Mucosa of descending colon (tissue), 3 donors: Measurements from ENCODE around the gene AGPAT3. TPM values are rescaled to one million over a fixed set of nuclear protein-coding genes. Genes with fewer than 3 reads are reported as not detected.

Experiments used
- ATAC-seq: fragments of 200-7000 bp; cut with Tn5 transposase; one replicate; pipeline ENCODE4 v1.9.1; 2020; ENCODE audit warnings: mild to moderate bottlenecking, moderate library complexity
- DNase-seq, 3 donors: peaks; one replicate each; pipeline ENCODE4 v3.0.0-alpha.2; 2020
- H3K36me3 ChIP-seq: fragments of 200-600 bp; one replicate; pipeline ENCODE4 v1.8.0; 2021; ENCODE audit warnings: low read depth, mild to moderate bottlenecking
- H3K4me1 ChIP-seq: fragments of 200-600 bp; one replicate; pipeline ENCODE4 v1.8.0; 2021; ENCODE audit warnings: low read depth, mild to moderate bottlenecking
- H3K4me3 ChIP-seq: fragments of 200-600 bp; one replicate; pipeline ENCODE4 v1.8.0; 2021; ENCODE audit warnings: mild to moderate bottlenecking
- H3K9me3 ChIP-seq: fragments of 200-600 bp; one replicate; pipeline ENCODE4 v1.8.0; 2021; ENCODE audit warnings: mild to moderate bottlenecking
- intact Hi-C, 2 donors: fragments of 100-400 bp; cut with DNase I in 1 of 2; cut with micrococcal nuclease in 1 of 2; formaldehyde crosslinking; loops; one replicate each; pipeline versions ENCODE4 v1.11.0 to v1.11.1; 2022; cut with DNase I, micrococcal nuclease
- total RNA-seq, 3 donors: library from RNA; stranded (reverse); fragmentation: NEBNext Ultra II Directional in 2 of 3; extraction: Animal tissue kit (Norgen Biotek cat#: 25700) in 2 of 3; gene quantifications; one replicate each; pipeline versions ENCODE4 v1.2.1 to v1.2.4, GENCODE V29; 2021 to 2023
- TF ChIP-seq, protein P1 (sequence below): fragments of 200-600 bp; IDR thresholded peaks from one replicate; pipeline ENCODE4 v1.8.0; 2022; ENCODE audit warnings: antibody characterized with exemption, mild to moderate bottlenecking
- donor health status: DM: no; HTN: no; CAD: no; lungs with moderate emphysema.
- donor health status: DM: no; HTN: no; CAD: no.
- donor health status: DM: no; HTN: yes; CAD: no.

Gene AGPAT3
- total RNA-seq, 3 donors from 2014 or later = 77.7 to 120 (median 97.7) TPM

DNA sequence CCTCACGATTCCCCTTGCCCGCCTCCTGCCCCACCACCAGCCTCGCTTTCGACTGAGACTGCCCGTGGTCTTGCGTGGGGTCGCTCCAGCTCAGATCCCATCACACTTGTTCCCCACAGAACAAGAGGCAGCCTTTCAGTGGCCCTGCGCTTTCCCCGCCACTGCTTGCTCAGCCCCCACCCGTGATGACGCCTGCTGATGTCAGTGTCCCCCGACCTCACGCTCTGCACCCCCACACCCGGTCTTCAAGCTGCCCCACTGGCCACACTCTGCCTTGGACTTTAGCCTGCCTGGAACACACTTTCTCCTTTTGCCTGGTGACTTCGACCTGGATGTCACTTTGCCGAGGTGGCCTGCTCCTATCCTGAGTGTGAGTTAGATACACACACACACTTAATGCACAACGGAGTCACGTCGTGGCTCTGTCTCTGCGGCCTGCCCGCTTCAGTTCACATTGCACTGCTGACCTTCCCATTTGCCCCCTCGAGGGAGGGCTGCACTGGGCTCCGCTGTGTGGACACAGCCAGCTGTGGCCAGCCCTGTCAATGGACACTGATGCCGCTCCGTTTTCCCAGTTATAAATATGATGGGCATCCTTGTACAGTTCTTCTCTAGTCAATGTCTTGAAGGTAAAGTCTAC lies 13.0 kb downstream of the AGPAT3 start:
- no peaks in the 10 kb centered on the region for H3K36me3 ChIP-seq
- DNase-seq (peak in 1 of 3 donors; percentile 41), ATAC-seq (no peak)
- H3K9me3 ChIP-seq = no peaks in the 10 kb centered on the region
- peaks cover 5% of the 10 kb centered on the region for H3K4me1 ChIP-seq
- intact Hi-C loops = no loop called here
- no peak overlapping the region for H3K4me3 ChIP-seq
- TF ChIP-seq, protein P1, sequence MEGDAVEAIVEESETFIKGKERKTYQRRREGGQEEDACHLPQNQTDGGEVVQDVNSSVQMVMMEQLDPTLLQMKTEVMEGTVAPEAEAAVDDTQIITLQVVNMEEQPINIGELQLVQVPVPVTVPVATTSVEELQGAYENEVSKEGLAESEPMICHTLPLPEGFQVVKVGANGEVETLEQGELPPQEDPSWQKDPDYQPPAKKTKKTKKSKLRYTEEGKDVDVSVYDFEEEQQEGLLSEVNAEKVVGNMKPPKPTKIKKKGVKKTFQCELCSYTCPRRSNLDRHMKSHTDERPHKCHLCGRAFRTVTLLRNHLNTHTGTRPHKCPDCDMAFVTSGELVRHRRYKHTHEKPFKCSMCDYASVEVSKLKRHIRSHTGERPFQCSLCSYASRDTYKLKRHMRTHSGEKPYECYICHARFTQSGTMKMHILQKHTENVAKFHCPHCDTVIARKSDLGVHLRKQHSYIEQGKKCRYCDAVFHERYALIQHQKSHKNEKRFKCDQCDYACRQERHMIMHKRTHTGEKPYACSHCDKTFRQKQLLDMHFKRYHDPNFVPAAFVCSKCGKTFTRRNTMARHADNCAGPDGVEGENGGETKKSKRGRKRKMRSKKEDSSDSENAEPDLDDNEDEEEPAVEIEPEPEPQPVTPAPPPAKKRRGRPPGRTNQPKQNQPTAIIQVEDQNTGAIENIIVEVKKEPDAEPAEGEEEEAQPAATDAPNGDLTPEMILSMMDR = no peak

DNA sequence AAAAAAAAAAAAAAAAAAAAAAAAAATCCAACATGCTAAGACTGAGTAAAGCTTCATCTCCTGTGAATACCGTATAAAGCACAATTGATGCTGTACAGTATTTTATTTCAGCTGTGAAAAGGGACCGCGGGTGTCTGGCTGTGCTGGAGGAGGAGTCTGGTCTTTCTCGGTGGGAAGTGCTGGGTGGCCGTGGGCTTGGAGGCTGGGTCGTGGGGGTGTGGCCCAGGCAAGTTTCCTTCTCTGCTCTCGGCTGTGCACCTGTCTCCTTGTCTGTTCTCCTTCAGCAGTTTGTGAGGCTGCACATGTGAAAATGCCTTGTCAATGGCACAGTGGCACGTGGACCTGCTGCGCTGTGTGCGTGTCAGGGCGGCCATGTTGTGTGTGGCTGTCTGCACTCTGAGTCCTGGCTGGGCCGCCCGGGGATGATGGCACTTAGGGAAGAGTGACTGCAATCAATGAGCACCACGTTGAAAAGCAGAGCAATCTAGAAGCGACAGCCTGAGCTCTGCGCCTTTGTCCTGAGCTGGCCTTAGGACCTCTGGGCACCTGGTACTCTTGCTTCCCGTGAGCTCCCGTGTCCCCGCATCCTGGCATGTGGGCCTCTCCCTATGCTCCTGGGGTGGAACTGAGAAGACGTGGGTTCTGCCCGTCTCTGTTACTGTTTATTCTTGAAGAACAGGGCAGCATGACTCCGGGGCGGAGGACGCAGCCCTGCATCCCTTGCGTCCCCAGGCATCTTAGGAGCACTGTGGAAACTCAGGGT lies 14.5 kb downstream of the AGPAT3 start:
- TF ChIP-seq, protein P1 = no peak
- DNase-seq = peak in 1 of 3 donors; percentile 47
- H3K4me3 ChIP-seq = no peak overlapping the region
- H3K36me3 ChIP-seq = no peaks in the 10 kb centered on the region
- H3K4me1 ChIP-seq = peaks cover 16% of the 10 kb centered on the region
- intact Hi-C loops = no loop called here
- H3K9me3 ChIP-seq = no peaks in the 10 kb centered on the region
- no peak for ATAC-seq

- TF ChIP-seq, protein P1 = no peak
- H3K9me3 ChIP-seq = no peaks in the 10 kb centered on the region
- no peak overlapping the region for H3K4me3 ChIP-seq
- DNase-seq (peak in 2 of 3 donors; percentile 25 to 54), ATAC-seq (peak; percentile 45)
- H3K4me1 ChIP-seq = peaks cover 21% of the 10 kb centered on the region
- intact Hi-C loops = no loop called here
- H3K36me3 ChIP-seq = no peaks in the 10 kb centered on the region
These were observed 15.3 kb downstream of the AGPAT3 start for GRCh38 chr21:43880111-43880985.

DNA sequence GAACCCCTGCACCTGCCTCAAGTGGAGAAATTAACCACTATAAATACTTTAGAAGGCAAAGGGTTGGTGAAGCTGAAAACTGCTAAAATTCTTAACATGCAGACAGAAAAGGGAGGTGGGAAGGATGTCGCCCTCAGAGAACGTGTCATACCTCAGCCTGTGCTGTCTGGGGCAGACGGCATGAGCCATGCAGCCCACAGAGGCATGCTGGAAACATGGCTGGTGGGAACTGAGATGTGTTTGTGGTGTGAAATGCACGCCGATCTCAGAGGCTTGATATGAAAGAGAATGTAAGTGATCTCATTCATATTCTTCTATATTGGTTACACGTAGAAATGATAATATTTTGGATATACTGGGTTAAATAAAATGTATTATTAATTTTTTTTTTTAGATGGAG lies 16.3 kb downstream of the AGPAT3 start:
- TF ChIP-seq, protein P1 = no peak
- ATAC-seq (no peak), DNase-seq (peak in 1 of 3 donors; percentile 17)
- no peaks in the 10 kb centered on the region for H3K9me3 ChIP-seq
- H3K4me1 ChIP-seq = peaks cover 25% of the 10 kb centered on the region
- H3K36me3 ChIP-seq = no peaks in the 10 kb centered on the region
- intact Hi-C loops = no loop called here
- no peak overlapping the region for H3K4me3 ChIP-seq

- peak in 1 of 3 donors; percentile 31 for DNase-seq
- no peak for ATAC-seq
- intact Hi-C loops = no loop called here
- TF ChIP-seq, protein P1 = no peak
- Histone ChIP-seq H3K4me1 (peaks cover 25% of the 10 kb centered on the region), H3K4me3 (no peak overlapping the region), H3K36me3 (no peaks in the 10 kb centered on the region), H3K9me3 (no peaks in the 10 kb centered on the region)
These were observed 16.9 kb downstream of the AGPAT3 start for GRCh38 chr21:43881935-43882334.
